ENCODE measurements around the gene ZNF318. TPM values are rescaled to one million over a fixed set of nuclear protein-coding genes. Genes with fewer than 3 reads are reported as not detected.
"Not testable (repeated sequence)": the region's sequence is repeated elsewhere in the genome, so short reads cannot be mapped to it uniquely, and the experiment has no call there.

The ZNF318 gene
- total RNA-seq, 1 donor from 2014 or later = 159 TPM

DNA sequence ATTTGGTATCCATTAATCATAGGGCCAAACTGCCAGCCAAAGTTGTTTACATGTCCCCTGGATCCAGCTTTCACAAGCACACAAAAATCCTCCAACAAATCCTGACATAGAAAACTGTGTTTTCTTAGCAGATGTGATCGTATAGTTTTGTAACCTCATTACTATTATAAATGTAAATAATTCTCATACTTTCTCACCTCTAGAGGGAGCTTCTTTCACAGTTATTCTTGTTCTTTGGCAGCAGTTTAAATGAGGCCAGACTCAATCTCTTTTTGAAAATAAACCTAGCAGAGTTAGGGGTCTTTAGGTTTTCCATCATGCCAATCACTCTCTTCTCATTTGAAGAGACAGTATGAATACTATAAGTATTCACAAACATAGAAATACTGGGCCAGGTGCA, 17.0 kb upstream of the ZNF318 start:
- ChIA-PET POLR2A (interaction anchor here (0.7 to 10.7 kb wide), 5 partner anchors 9 to 78 kb away, joined by 3 to 384 read pairs (median 3); partner anchors contain the start of genes ABCC10, CRIP3 and ZNF318), CTCF (interaction anchor here (0.7 to 7.4 kb wide), 9 partner anchors 9 to 123 kb away, joined by 3 to 75 read pairs (median 3); partner anchors contain the start of gene ZNF318)
- no peaks in the 10 kb centered on the region for H3K9me3 Mint-ChIP-seq
- intact Hi-C loops (cut with micrococcal nuclease) = loop anchor here (1.0 to 10.0 kb wide), 4 partner anchors 12 to 328 kb away; no protein-coding TSS in a partner anchor
- DNase-seq (no peak), ATAC-seq (ENCODE audit: low read depth) (no peak)
- H3K4me3 Mint-ChIP-seq = peak overlapping the region; percentile 15
- TF ChIP-seq, protein P1, sequence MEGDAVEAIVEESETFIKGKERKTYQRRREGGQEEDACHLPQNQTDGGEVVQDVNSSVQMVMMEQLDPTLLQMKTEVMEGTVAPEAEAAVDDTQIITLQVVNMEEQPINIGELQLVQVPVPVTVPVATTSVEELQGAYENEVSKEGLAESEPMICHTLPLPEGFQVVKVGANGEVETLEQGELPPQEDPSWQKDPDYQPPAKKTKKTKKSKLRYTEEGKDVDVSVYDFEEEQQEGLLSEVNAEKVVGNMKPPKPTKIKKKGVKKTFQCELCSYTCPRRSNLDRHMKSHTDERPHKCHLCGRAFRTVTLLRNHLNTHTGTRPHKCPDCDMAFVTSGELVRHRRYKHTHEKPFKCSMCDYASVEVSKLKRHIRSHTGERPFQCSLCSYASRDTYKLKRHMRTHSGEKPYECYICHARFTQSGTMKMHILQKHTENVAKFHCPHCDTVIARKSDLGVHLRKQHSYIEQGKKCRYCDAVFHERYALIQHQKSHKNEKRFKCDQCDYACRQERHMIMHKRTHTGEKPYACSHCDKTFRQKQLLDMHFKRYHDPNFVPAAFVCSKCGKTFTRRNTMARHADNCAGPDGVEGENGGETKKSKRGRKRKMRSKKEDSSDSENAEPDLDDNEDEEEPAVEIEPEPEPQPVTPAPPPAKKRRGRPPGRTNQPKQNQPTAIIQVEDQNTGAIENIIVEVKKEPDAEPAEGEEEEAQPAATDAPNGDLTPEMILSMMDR (IDR thresholded peaks at IDR 0.05) = no peak
- peaks cover 18% of the 10 kb centered on the region for H3K27me3 Mint-ChIP-seq
- peaks cover 65% of the 10 kb centered on the region for H3K4me1 Mint-ChIP-seq
- no peaks in the 10 kb centered on the region for H3K36me3 Mint-ChIP-seq (ENCODE audit: low read depth)
- peak overlapping the region; percentile 98 for H3K27ac Mint-ChIP-seq

DNA sequence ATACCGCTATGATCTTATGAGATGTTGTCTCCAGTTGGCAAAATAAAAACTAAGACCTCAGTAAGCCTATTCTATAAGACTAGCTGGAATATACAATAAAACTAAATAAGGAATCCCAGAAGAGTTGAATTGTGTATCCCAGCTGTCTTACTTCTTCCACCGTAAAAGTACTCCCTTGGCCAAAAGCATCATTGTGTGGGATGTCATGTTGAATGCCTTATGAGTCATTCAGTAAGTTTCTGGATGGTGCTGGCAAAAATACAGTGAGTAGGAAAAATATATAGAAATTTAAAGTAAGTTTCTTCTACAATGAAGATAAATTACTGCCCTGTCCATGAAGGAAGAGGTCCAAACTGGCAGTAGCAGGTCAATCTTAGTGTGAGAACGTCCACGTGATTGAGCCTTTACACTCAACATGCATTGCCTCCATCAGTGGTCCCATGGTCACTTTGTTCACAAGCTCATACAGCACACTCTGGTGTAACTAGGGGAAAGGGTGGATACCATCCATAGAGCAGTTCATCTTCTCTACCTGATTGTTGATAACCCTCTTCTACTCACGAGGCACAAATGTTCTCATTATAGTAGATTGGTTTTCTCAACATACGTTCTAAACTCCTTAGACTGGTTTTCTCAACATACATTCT, 13.7 kb upstream of the ZNF318 start:
- peak overlapping the region; percentile 98 for H3K27ac Mint-ChIP-seq
- H3K4me1 Mint-ChIP-seq = peaks cover 86% of the 10 kb centered on the region
- intact Hi-C loops (cut with micrococcal nuclease) = loop anchor here (1.0 to 10.0 kb wide), 5 partner anchors 14 to 454 kb away; partner anchors contain the start of genes CNPY3, SRF and ZNF318
- CTCF ChIA-PET = interaction anchor here (1.2 to 7.4 kb wide), 6 partner anchors 14 to 121 kb away, joined by 3 to 75 read pairs (median 8); partner anchors contain the start of genes CRIP3 and ZNF318
- no peaks in the 10 kb centered on the region for H3K27me3 Mint-ChIP-seq
- no peaks in the 10 kb centered on the region for H3K36me3 Mint-ChIP-seq (ENCODE audit: low read depth)
- POLR2A ChIA-PET = interaction anchor here (0.7 to 10.7 kb wide), 30 partner anchors 9 to 602 kb away, joined by 3 to 384 read pairs (median 8); partner anchors contain the start of genes ABCC10, BICRAL, CNPY3 and CRIP3
- H3K9me3 Mint-ChIP-seq = no peaks in the 10 kb centered on the region
- DNase-seq (no peak), ATAC-seq (ENCODE audit: low read depth) (no peak)
- TF ChIP-seq, protein P1 (IDR thresholded peaks at IDR 0.05) = no peak
- peak overlapping the region; percentile 77 for H3K4me3 Mint-ChIP-seq

DNA sequence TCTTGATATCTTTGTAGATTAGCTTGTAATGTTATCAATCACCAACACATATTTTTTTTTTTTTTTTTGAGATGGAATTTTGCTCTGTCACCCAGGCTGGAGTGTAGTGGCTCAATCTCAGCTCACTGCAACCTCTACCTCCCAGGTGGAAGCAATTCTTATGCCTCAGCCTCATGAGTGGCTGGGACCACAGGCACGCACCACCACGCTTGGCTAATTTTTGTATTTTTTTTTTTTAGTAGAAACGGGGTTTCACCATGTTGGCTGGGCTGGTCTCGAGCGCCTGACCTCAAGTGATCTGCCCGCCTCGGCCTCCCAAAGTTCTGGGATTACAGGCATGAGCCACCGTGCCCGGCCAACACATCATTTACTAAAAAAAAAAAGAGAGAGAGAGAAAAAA, 11.4 kb upstream of the ZNF318 start:
- H3K4me3 Mint-ChIP-seq = peak overlapping the region; percentile 47
- not testable (repeated sequence) for H3K9me3 Mint-ChIP-seq; DNase-seq; ATAC-seq (ENCODE audit: low read depth); H3K27me3 Mint-ChIP-seq; H3K36me3 Mint-ChIP-seq (ENCODE audit: low read depth)
- CTCF ChIA-PET = interaction anchor here (2.1 to 7.4 kb wide), 2 partner anchors 12 to 17 kb away, joined by 4 to 75 read pairs; partner anchors contain the start of gene ZNF318
- intact Hi-C loops (cut with micrococcal nuclease) = loop anchor here (5.0 to 10.0 kb wide), 2 partner anchors 209 to 334 kb away; partner anchors contain the start of gene SRF
- POLR2A ChIA-PET = interaction anchor here (0.7 to 10.7 kb wide), 2 partner anchors 12 to 31 kb away, joined by 3 to 384 read pairs; partner anchors contain the start of gene ZNF318
- peaks cover 91% of the 10 kb centered on the region for H3K4me1 Mint-ChIP-seq
- H3K27ac Mint-ChIP-seq = peak overlapping the region; percentile 98

DNA sequence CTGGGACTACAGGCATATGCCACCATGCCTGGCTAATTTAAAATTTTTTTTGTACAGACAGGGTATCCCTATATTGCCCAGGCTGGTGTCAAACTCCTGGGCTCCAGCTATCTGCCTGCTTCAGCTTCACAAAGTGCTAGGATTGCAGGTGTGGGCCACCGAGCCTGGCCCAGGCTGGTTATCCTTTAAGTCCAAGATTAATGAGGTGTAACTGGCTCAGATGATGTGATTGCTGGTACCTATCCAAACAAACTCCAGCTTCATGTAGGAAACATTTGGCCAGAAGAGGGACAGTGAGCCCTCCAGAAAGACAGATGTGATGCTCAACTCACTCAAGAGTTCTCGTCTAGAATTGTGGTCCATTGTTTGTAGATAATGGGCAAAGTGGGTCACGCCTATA, 9.2 kb upstream of the ZNF318 start:
- Mint-ChIP-seq H3K4me1 (peaks cover 87% of the 10 kb centered on the region), H3K9me3 (no peaks in the 10 kb centered on the region), H3K4me3 (no peak overlapping the region), H3K27me3 (no peaks in the 10 kb centered on the region), H3K27ac (no peak overlapping the region), H3K36me3 (ENCODE audit: low read depth) (no peaks in the 10 kb centered on the region)
- intact Hi-C loops (cut with micrococcal nuclease) = no loop called here
- DNase-seq = no peak
- no peak for ATAC-seq (ENCODE audit: low read depth)
- ChIA-PET CTCF (interaction anchor here (0.8 to 1.9 kb wide), 3 partner anchors 9 to 19 kb away, joined by 3 to 8 read pairs (median 5); partner anchors contain the start of gene ZNF318), POLR2A (interaction anchor here (0.6 to 10.7 kb wide), 4 partner anchors 10 to 204 kb away, joined by 3 to 384 read pairs (median 4); partner anchors contain the start of genes TJAP1 and ZNF318)
- TF ChIP-seq, protein P1 (IDR thresholded peaks at IDR 0.05) = no peak

DNA sequence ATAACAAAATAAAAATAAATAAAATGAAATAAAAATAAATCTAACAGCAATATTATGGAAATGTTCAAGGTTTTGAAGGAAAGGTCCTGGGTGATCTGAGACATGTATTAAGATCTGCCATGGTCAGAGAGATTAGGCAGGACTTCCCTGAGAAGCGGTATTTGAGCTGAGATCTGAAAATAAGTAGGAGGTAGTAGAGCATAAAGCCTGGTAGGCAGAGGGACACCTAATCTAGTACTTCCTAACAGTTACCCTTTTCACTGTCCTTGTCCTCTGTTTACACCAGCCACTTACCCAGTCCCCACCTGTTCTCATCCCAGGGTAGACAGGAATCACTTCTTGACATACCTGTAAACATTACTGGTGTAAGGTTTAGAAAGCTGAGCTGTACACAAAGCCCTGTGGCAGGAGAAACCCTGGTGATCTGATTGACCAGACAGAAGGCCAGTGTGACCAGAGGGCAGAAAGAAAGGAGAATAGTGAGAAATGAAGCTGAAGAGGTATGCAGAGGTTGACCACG, 8.3 kb upstream of the ZNF318 start:
- Mint-ChIP-seq H3K4me3 (peak overlapping the region; percentile 9), H3K4me1 (peaks cover 87% of the 10 kb centered on the region), H3K36me3 (ENCODE audit: low read depth) (no peaks in the 10 kb centered on the region), H3K9me3 (no peaks in the 10 kb centered on the region), H3K27me3 (no peaks in the 10 kb centered on the region), H3K27ac (peak overlapping the region; percentile 50)
- CTCF ChIA-PET = interaction anchor here (0.6 to 1.9 kb wide), 3 partner anchors 20 to 24 kb away, joined by 3 to 8 read pairs (median 6); no protein-coding TSS in a partner anchor
- TF ChIP-seq, protein P1 (IDR thresholded peaks at IDR 0.05) = no peak
- DNase-seq (no peak), ATAC-seq (ENCODE audit: low read depth) (peak; percentile 35)
- POLR2A ChIA-PET = interaction anchor here (0.6 to 10.7 kb wide), 3 partner anchors 9 to 203 kb away, joined by 3 to 384 read pairs (median 4); partner anchors contain the start of genes CRIP3 and ZNF318
- intact Hi-C loops (cut with micrococcal nuclease) = loop anchor here (1.0 kb wide), 1 partner anchor 8 kb away; the partner anchor contains the start of gene ZNF318

Data from activated B cell treated with CpG ODN at 0.5 μM for 24 hours (primary cell).